Activated naive CD4-positive, alpha-beta T cell treated with anti-CD3 and anti-CD28 coated beads, Interleukin-2, amount 10 ng/mL, durations not matched to agents 5 hours and 36 hours (primary cell): ENCODE results near the gene BBIP1. TPM values are rescaled to one million over a fixed set of nuclear protein-coding genes. Genes with fewer than 3 reads are reported as not detected.

Experiments
- total RNA-seq, 2 experiments: library from RNA; stranded (reverse); gene quantifications; one replicate each; pipeline ENCODE4 v1.2.3, GENCODE V29; 2021

BBIP1 gene
- 10 to 100 TPM; 20.2 to 21.0 TPM for total RNA-seq

GRCh38 chr10:110918643-110919348 is at the start of gene BBIP1:
Gene BBIP1 (minus strand): TSS chr10:110919180. CDS start chr10:110918157, 1,023 bp downstream.

GRCh38 chr10:110919349-110919931 is 460 bp upstream of the BBIP1 start, which contains the start of gene SHOC2:
Gene SHOC2 (plus strand): TSS chr10:110919604. CDS start chr10:110964359, 44,755 bp downstream.

GRCh38 chr10:110871298-110872084 is 47.5 kb downstream of the BBIP1 start, which contains the start of gene PDCD4:
Gene PDCD4 (plus strand): TSS chr10:110871928. CDS start chr10:110876028, 4,100 bp downstream.

Other genes starting within 250 kb of the BBIP1 start
- gene PDCD4, start 47.3 kb downstream of the BBIP1 start, total RNA-seq, result 100 to 1,000 TPM; 128 to 133 TPM
- gene SHOC2, start 424 bp upstream of the BBIP1 start, total RNA-seq, result 10 to 100 TPM; 39.2 to 40.3 TPM
- not detected for gene ADRA2A, start 157.8 kb upstream of the BBIP1 start, total RNA-seq